ENCODE measurements around the gene STK32A. TPM values are rescaled to one million over a fixed set of nuclear protein-coding genes. Genes with fewer than 3 reads are reported as not detected.

Gene STK32A
- total RNA-seq, 1 experiment from 2014 or later = 1.3 TPM

DNA sequence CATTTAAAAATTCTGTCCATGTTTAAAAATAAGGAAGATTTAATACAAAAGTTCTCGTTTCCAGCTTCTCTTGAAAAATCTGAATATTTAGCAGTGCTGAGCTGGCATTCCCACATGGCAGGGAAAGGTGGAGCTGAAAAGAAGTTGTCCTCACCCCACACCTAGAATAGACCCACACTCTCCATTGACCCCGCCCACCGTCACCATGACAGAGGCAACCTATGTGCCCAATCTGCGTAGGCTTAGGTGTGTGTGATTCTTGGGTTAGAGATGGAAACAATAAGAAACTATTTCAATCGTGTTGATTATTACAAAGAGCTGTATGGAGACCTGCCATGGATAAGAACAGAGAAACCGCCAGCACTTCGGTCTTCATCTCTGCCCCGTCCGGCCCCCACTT lies 8.9 kb upstream of the STK32A start:
- Histone ChIP-seq H2BK12ac (ENCODE audit: insufficient read length, low read depth, low read length) (no peak overlapping the region), H3K18ac (ENCODE audit: insufficient read length, low read depth, low read length) (no peak overlapping the region), H3T11ph (ENCODE audit: low read length) (no peak overlapping the region), H4K8ac (replicated peaks; ENCODE audit: insufficient read length, low read depth, low read length) (no peak overlapping the region), H2BK120ac (ENCODE audit: low read depth, low read length, poor library complexity, severe bottlenecking) (no peak overlapping the region), H3K4me1 (ENCODE audit: insufficient read depth, low read length) (no peaks in the 10 kb centered on the region), H3K27me3 (ENCODE audit: insufficient read depth, low read length) (no peaks in the 10 kb centered on the region), H3K4ac (ENCODE audit: low read depth, low read length) (no peak overlapping the region), H3K14ac (ENCODE audit: insufficient read depth, low read length) (no peak overlapping the region), H3K23ac (ENCODE audit: insufficient read length, low read depth, low read length) (no peak overlapping the region), H3K23me2 (ENCODE audit: insufficient read length, low read depth, low read length, poor library complexity, severe bottlenecking) (no peaks in the 10 kb centered on the region), H4K20me1 (ENCODE audit: control insufficient read depth, insufficient read depth, insufficient read length) (no peaks in the 10 kb centered on the region), H3K56ac (ENCODE audit: insufficient read length, low read depth, low read length) (no peak overlapping the region), H2BK5ac (ENCODE audit: insufficient read length, low read length) (no peak overlapping the region), H3K4me2 (ENCODE audit: insufficient read depth, insufficient read length, low read length) (no peak overlapping the region), H3K9ac (ENCODE audit: extremely low read depth, insufficient read length, low read length) (no peak overlapping the region), H2AFZ (ENCODE audit: low read length) (no peak overlapping the region), H4K91ac (ENCODE audit: insufficient read length, low read depth, low read length) (no peak overlapping the region), H3K27ac (ENCODE audit: insufficient read length, low read depth, low read length) (no peak overlapping the region), H3K9me3 (ENCODE audit: control insufficient read depth, low read depth, low read length) (no peaks in the 10 kb centered on the region), H2AK5ac (ENCODE audit: insufficient read length, low read length) (no peak overlapping the region), H3K79me2 (ENCODE audit: insufficient read depth, low read length) (no peaks in the 10 kb centered on the region), H3K79me1 (ENCODE audit: insufficient read depth, low read depth, low read length, poor library complexity, severe bottlenecking) (no peaks in the 10 kb centered on the region), H2BK15ac (ENCODE audit: low read depth, low read length) (no peak overlapping the region), H2BK20ac (ENCODE audit: low read depth, low read length, poor library complexity, severe bottlenecking) (no peak overlapping the region), H4K5ac (ENCODE audit: insufficient read length, low read depth, low read length) (no peak overlapping the region)
- H3K9me3 Mint-ChIP-seq = no peaks in the 10 kb centered on the region
- whole genome bisulfite sequencing (ENCODE audit: extremely low coverage, insufficient read length, low lambda C conversion rate) = no CpG with 5 or more reads among the region's 9 CpGs
- H3K27ac Mint-ChIP-seq = no peak overlapping the region; a peak in 1 of 7 replicates
- no peak overlapping the region for H3K4me3 Mint-ChIP-seq
- peaks cover 11 to 22% of the 10 kb centered on the region in 2 experiments for H3K4me1 Mint-ChIP-seq
- no peaks in the 10 kb centered on the region for H3K36me3 Mint-ChIP-seq (ENCODE audit: insufficient read depth in 1 of 3, low read depth in 3 of 3)
- no peak for DNase-seq
- H3K27me3 Mint-ChIP-seq (ENCODE audit: low read depth) = peaks cover 11% of the 10 kb centered on the region
- TF ChIP-seq CTCF (conservative IDR thresholded peaks at IDR 0.05) = no peak

Measured in H9 (cell line).